BLaER1 treated with 17β-estradiol and CSF1 and Interleukin-3, amounts not matched to agents 10 nM and 100 nM (cell line): ENCODE data around the gene CASP14.
"Not testable (repeated sequence)": the region's sequence is repeated elsewhere in the genome, so short reads cannot be mapped to it uniquely, and the experiment has no call there.

Experiments used
- H3K27ac ChIP-seq, 11 experiments: shearing (Covaris generic); formaldehyde crosslinking; 2 replicates each; pipeline ENCODE4 v1.8.1; 2022
- H3K27me3 ChIP-seq, 11 experiments: shearing (Covaris generic); formaldehyde crosslinking; 2 replicates each; pipeline ENCODE4 v1.8.1; 2022
- H3K36me3 ChIP-seq, 11 experiments: shearing (Covaris generic); formaldehyde crosslinking; 2 replicates each; pipeline ENCODE4 v1.8.1; 2022
- H3K4me1 ChIP-seq, 10 experiments: shearing (Covaris generic); formaldehyde crosslinking; 2 replicates each; pipeline ENCODE4 v1.8.1; 2022
- H3K4me2 ChIP-seq, 11 experiments: shearing (Covaris generic); formaldehyde crosslinking; 2 replicates each; pipeline ENCODE4 v1.8.1; 2022
- H3K4me3 ChIP-seq, 10 experiments: shearing (Covaris generic); formaldehyde crosslinking; 2 replicates each; pipeline ENCODE4 v1.8.1; 2022
- H3K9ac ChIP-seq, 11 experiments: shearing (Covaris generic); formaldehyde crosslinking; 2 replicates each; pipeline ENCODE4 v1.8.1; 2022
- H3K9me3 ChIP-seq, 11 experiments: shearing (Covaris generic); formaldehyde crosslinking; replicated peaks in 1 of 11; 2 replicates each; pipeline ENCODE4 v1.8.1; 2022
- H4K20me1 ChIP-seq, 11 experiments: shearing (Covaris generic); formaldehyde crosslinking; 2 replicates each; pipeline ENCODE4 v1.8.1; 2022
- Cebpa-rat ChIP-seq, 11 experiments: shearing (Covaris generic); IDR thresholded peaks; 2 replicates each; pipeline ENCODE4 v1.8.1; 2022

CASP14 gene

GRCh38 chr19:15093001-15093400 lies 43.7 kb downstream of the CASP14 start:
- Histone ChIP-seq H3K9ac (no peak overlapping the region), H3K4me1 (peaks cover 0 to 4% (median 0%) of the 10 kb centered on the region in 10 experiments; a peak in 1 of 20 replicates), H3K27ac (no peak overlapping the region), H4K20me1 (no peaks in the 10 kb centered on the region), H3K4me2 (no peak overlapping the region), H3K4me3 (no peak overlapping the region), H3K27me3 (no peaks in the 10 kb centered on the region), H3K9me3 (no peaks in the 10 kb centered on the region), H3K36me3 (no peaks in the 10 kb centered on the region)
- no peak for TF ChIP-seq Cebpa-rat (IDR thresholded peaks at IDR 0.05)

- no peak for TF ChIP-seq Cebpa-rat (IDR thresholded peaks at IDR 0.05)
- no peaks in the 10 kb centered on the region for H3K27me3 ChIP-seq
- no peaks in the 10 kb centered on the region for H3K36me3 ChIP-seq
- no peak overlapping the region for H3K9ac ChIP-seq
- no peaks in the 10 kb centered on the region for H4K20me1 ChIP-seq
- peaks cover 0 to 4% (median 0%) of the 10 kb centered on the region in 10 experiments; a peak in 1 of 20 replicates for H3K4me1 ChIP-seq
- H3K9me3 ChIP-seq = no peaks in the 10 kb centered on the region
- no peak overlapping the region for H3K4me2 ChIP-seq
- no peak overlapping the region for H3K4me3 ChIP-seq
- no peak overlapping the region for H3K27ac ChIP-seq
Observed at GRCh38 chr19:15096223-15096622, 46.9 kb downstream of the CASP14 start.

GRCh38 chr19:15097980-15098379 lies 48.7 kb downstream of the CASP14 start:
- not testable (repeated sequence) for H3K27me3 ChIP-seq, H3K27ac ChIP-seq, H3K4me3 ChIP-seq, H3K9ac ChIP-seq, H3K4me1 ChIP-seq, H3K4me2 ChIP-seq, H4K20me1 ChIP-seq, H3K36me3 ChIP-seq
- peaks cover 0 to 14% (median 3%) of the 10 kb centered on the region in 11 experiments; a peak in 15 of 22 replicates for H3K9me3 ChIP-seq

- H3K27ac ChIP-seq = no peak overlapping the region
- no peak overlapping the region for H3K9ac ChIP-seq
- no peaks in the 10 kb centered on the region for H4K20me1 ChIP-seq
- H3K4me1 ChIP-seq = no peaks in the 10 kb centered on the region
- peaks cover 2 to 19% (median 8%) of the 10 kb centered on the region in 11 experiments; a peak in 21 of 22 replicates for H3K9me3 ChIP-seq
- no peak overlapping the region for H3K4me3 ChIP-seq
- H3K4me2 ChIP-seq = no peak overlapping the region
- H3K36me3 ChIP-seq = no peaks in the 10 kb centered on the region
- no peaks in the 10 kb centered on the region for H3K27me3 ChIP-seq
- TF ChIP-seq Cebpa-rat (IDR thresholded peaks at IDR 0.05) = no peak
Observed at GRCh38 chr19:15098460-15098859, 49.2 kb downstream of the CASP14 start.

GRCh38 chr19:15099017-15099582 lies 49.8 kb downstream of the CASP14 start:
- Histone ChIP-seq H3K9me3 (peaks cover 8 to 25% (median 14%) of the 10 kb centered on the region in 11 experiments), H3K4me3 (no peak overlapping the region), H3K4me1 (no peaks in the 10 kb centered on the region), H4K20me1 (no peaks in the 10 kb centered on the region), H3K9ac (no peak overlapping the region), H3K27ac (no peak overlapping the region), H3K27me3 (no peaks in the 10 kb centered on the region), H3K36me3 (no peaks in the 10 kb centered on the region), H3K4me2 (no peak overlapping the region)
- TF ChIP-seq Cebpa-rat (IDR thresholded peaks at IDR 0.05) = no peak

GRCh38 chr19:15101479-15102082 lies 52.3 kb downstream of the CASP14 start:
- Histone ChIP-seq H3K27me3 (no peaks in the 10 kb centered on the region), H4K20me1 (no peaks in the 10 kb centered on the region)

GRCh38 chr19:15104003-15104402 lies 54.7 kb downstream of the CASP14 start:
- Histone ChIP-seq H4K20me1 (peaks cover 0 to 4% (median 0%) of the 10 kb centered on the region in 11 experiments; a peak in 1 of 22 replicates), H3K36me3 (no peaks in the 10 kb centered on the region), H3K9me3 (peaks cover 13 to 34% (median 24%) of the 10 kb centered on the region in 11 experiments), H3K9ac (no peak overlapping the region), H3K27ac (no peak overlapping the region), H3K4me3 (no peak overlapping the region), H3K4me2 (no peak overlapping the region), H3K4me1 (peaks cover 0 to 11% (median 9%) of the 10 kb centered on the region in 10 experiments; a peak in 16 of 20 replicates), H3K27me3 (no peaks in the 10 kb centered on the region)
- no peak for TF ChIP-seq Cebpa-rat (IDR thresholded peaks at IDR 0.05)

More at GRCh38 chr19:15101479-15102082, 52.3 kb downstream of the CASP14 start:
- H3K36me3 ChIP-seq = no peaks in the 10 kb centered on the region
- H3K9me3 ChIP-seq = peaks cover 13 to 34% (median 24%) of the 10 kb centered on the region in 11 experiments
- no peak for TF ChIP-seq Cebpa-rat (IDR thresholded peaks at IDR 0.05)
- no peak overlapping the region for H3K4me3 ChIP-seq
- no peak overlapping the region for H3K9ac ChIP-seq
- no peaks in the 10 kb centered on the region for H3K4me1 ChIP-seq
- H3K4me2 ChIP-seq = no peak overlapping the region
- H3K27ac ChIP-seq = no peak overlapping the region

GRCh38 chr19:15104411-15104810 lies 55.1 kb downstream of the CASP14 start:
- no peak overlapping the region for H3K9ac ChIP-seq

GRCh38 chr19:15105044-15105443 lies 55.8 kb downstream of the CASP14 start:
- Histone ChIP-seq H3K4me1 (peaks cover 0 to 11% (median 9%) of the 10 kb centered on the region in 10 experiments; a peak in 16 of 20 replicates), H3K27ac (no peak overlapping the region), H3K9ac (no peak overlapping the region), H4K20me1 (peaks cover 0 to 11% (median 0%) of the 10 kb centered on the region in 11 experiments; a peak in 1 of 22 replicates), H3K9me3 (peaks cover 13 to 34% (median 24%) of the 10 kb centered on the region in 11 experiments), H3K27me3 (no peaks in the 10 kb centered on the region), H3K4me2 (no peak overlapping the region), H3K36me3 (no peaks in the 10 kb centered on the region), H3K4me3 (no peak overlapping the region)
- TF ChIP-seq Cebpa-rat (IDR thresholded peaks at IDR 0.05) = no peak

More at GRCh38 chr19:15104411-15104810, 55.1 kb downstream of the CASP14 start:
- H3K9me3 ChIP-seq = peaks cover 13 to 34% (median 24%) of the 10 kb centered on the region in 11 experiments
- H4K20me1 ChIP-seq = peaks cover 0 to 6% (median 0%) of the 10 kb centered on the region in 11 experiments; a peak in 1 of 22 replicates
- no peak overlapping the region for H3K4me3 ChIP-seq
- TF ChIP-seq Cebpa-rat (IDR thresholded peaks at IDR 0.05) = no peak
- H3K27me3 ChIP-seq = no peaks in the 10 kb centered on the region
- H3K27ac ChIP-seq = no peak overlapping the region
- H3K4me1 ChIP-seq = peaks cover 0 to 11% (median 9%) of the 10 kb centered on the region in 10 experiments; a peak in 16 of 20 replicates
- H3K36me3 ChIP-seq = no peaks in the 10 kb centered on the region
- H3K4me2 ChIP-seq = no peak overlapping the region
